Fibroblast of skin of right biceps (primary cell): ENCODE data around the gene EEF1AKMT3.

Experiments
- DNase-seq: peaks from one replicate; pipeline ENCODE4 v3.0.0-alpha.2; 2013

Gene EEF1AKMT3

DNA sequence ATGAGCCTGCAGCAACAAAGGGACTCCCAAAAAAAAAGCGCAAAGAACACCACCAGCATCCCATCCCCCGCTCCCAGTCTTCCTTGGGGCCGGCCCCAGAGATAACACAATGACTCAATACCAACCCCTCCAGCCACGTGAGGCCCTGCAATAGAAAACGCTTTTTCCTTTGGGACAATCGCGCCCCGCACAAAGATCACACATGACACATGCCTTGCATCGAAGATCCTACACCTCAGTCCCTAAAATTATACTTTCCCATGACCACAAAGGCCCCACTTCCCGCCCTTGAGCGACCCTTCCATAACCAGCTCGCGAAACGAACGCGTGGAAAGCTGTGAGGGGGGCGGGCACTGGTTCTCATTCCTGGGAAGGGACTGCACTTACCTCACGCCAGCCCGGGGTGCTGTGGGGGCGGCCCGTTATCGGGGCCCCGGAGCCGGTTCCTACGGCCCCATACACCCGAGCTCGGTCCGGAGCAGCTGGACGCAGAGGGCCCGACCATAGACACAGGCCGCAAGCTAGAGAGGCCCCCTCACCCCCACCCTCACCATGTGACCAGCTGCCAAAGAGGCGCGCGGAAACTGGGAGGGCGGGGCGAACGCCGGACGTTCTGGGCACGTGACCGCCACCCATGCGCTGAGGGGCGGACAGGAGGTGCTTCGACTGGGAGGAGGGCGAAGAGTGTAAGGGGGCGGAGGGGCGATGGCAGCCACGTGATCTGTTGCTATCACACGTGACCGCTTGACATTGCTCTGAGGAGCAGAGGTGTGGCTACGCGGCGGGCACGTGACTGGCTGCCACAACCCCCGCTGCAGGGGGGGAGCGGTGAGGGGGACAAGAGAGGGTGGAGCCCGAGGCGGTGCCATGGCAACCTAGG lies 20.4 kb upstream of the EEF1AKMT3 start, which contains the start of gene CDK4:
Gene CDK4 (minus strand): TSS at position 523 of the 880 bp plus-strand sequence. CDS start 593 bp downstream, outside the sequence.
- peak; percentile 100 for DNase-seq

GRCh38 chr12:57752668-57753000 lies 19.8 kb upstream of the EEF1AKMT3 start:
- DNase-seq = no peak

DNA sequence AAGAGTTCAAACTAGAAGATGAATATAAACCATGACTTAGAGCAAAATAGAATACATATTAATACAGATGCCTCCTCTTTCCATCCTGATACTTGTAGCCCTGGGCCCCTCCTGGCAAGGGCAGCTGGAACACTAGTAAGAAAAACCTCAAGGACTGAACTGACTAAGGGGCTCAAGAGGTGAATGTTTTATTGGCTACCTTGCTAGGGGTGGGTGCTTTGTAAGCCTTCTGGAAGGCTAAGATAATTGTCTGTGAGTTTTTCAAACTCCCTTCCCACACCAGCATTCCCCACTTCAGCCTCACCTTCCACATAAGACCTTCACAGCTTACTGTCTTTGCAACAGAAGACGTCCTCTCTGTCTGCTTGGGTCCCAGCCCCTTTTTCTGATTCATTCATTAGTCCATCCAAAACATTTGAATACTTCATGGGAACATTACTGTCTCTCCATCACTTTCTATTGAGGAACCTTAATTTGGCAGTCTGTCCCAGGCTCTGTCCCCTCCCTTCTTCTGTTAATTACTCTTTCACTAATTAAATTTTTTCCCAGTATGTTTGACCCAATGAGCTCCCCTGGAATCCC lies 18.6 kb upstream of the EEF1AKMT3 start:
- DNase-seq = no peak

GRCh38 chr12:57754411-57755193 lies 17.8 kb upstream of the EEF1AKMT3 start, which contains the start of gene MARCHF9:
TSS of gene MARCHF9 (plus strand) at chr12:57755103. CDS start at chr12:57755529, 426 bp downstream.
- DNase-seq = no peak

DNA sequence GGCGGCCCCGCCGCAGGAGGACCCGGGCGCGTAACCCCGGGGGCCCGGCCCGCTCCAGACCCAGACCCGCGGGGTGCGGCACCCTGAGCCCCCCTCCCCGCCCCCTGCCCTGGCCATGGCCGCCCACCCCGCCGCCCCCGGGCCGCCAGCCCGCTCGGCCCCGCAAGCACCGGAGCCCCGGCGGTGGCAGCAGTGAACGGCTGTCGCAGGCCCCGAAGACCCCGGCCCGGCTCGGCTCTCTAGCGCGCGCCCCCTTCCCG lies 17.3 kb upstream of the EEF1AKMT3 start:
- DNase-seq = no peak

DNA sequence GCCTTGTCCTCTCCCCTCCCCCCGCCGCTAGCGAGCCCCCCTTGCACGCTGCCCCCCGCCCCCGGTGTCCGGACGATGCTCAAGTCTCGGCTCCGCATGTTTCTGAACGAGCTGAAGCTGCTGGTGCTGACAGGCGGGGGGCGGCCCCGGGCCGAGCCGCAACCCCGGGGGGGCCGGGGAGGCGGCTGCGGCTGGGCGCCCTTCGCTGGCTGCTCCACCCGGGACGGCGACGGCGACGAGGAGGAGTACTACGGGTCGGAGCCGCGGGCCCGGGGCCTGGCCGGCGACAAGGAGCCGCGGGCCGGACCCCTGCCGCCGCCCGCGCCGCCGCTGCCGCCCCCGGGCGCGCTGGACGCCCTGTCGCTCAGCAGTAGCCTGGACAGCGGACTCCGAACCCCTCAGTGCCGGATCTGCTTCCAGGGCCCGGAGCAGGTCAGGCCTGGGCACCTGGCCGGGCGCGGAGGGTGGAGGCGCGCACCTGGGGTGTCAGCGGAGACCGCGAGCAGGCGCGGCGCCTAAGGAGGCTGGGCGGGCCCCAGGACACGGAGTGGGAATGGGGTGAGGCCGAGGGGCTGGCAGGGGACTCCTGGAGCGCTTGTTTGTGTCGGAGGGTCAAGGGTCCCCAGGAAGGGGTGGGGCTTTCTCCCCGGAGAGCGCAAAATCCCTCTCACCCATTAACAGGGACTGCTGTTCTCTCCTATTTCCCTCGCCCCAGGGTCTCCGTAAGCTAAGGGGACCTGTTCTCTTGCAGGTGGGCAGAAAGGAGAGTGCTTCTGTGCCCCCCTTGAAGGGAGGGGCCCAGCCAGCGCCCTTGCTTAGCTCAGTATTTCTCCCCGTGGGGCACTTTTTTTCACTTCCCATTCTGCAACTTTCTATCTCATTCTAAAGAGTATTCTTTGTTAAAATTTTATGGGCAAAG lies 16.7 kb upstream of the EEF1AKMT3 start:
- no peak for DNase-seq

- peak; percentile 38 for DNase-seq
These were observed 15.7 kb upstream of the EEF1AKMT3 start for GRCh38 chr12:57756406-57757341.

- DNase-seq = no peak
These were observed 14.6 kb upstream of the EEF1AKMT3 start for GRCh38 chr12:57757771-57758170.

GRCh38 chr12:57758552-57759359 lies 13.7 kb upstream of the EEF1AKMT3 start:
- no peak for DNase-seq

DNA sequence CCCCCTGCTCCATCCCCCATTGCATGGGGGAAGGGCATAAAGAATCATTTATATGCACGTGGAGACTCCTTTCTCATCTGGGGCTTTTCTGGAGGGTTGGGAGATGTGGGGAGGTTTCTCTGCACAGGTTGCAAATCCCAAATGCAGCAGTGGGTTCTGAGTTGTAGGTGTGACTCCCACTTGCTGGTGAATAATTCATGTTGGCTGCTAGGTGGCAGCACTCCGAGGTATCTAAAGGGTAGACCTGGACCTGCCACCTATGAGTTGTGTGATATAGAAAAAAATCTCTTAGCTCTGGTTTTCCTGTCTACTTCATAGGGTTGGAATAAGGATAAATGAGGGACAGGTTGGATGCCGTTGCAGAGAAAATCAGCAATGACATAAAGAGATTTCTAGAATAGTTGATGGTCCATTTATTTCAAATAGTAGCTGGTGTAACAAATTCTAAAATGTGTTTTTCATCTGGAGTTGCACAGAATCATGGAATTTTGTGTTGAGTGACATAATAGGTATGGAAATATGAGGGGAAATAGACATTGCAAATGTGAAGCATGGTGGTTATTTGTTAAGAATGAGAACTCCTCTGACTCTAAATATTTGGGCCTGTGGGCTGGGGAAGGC lies 12.9 kb upstream of the EEF1AKMT3 start:
- DNase-seq = no peak

GRCh38 chr12:57760347-57760982 lies 11.9 kb upstream of the EEF1AKMT3 start:
- no peak for DNase-seq

DNA sequence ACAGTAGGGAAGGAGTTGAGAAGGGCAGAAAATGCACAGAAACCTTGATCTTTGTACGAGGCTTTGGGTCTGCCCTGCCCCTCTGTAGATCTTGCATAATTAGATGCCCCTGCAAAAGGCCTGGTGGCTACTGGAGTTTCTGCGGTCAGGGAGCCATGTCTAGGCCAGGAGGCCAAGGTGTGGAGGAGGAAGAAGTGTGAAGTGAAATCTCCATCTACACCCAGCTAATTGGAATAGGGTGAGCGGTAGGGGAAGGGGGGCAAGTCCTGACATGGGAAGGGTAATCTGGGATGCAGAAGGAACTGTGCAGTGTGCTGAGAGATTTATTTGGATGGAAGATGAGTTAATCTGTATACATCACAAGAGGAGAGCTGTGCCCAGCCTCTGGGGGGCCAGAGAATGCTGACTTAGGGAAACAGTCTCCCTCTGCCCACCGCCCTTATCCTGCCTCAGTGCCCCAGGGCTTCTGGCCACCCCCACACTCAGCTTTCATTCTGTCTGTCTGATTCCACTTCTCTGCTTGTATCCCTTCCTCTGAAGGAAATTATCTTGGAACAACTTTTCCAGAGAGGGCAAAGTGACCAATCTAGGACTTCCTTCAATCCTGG lies 10.9 kb upstream of the EEF1AKMT3 start:
- DNase-seq = no peak

DNA sequence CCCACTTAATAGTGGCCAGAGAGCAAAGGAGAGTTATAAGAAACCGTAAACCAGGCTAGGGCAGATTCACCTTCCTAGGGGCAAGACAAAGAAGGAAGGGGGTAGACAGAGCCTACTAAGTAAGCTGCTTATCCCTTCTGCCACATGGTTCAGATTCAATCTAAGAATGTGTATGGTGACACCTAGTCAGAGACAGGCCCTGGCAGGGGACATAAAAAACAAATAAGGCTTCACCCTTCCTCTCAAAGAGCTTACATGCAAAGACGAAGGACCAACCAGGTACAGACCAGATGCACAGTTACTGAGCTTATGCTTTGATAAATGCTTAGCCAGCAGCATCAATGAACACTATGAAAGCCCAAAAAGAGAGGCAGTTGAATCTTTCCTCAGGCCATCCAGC lies 10.0 kb upstream of the EEF1AKMT3 start:
- no peak for DNase-seq

DNA sequence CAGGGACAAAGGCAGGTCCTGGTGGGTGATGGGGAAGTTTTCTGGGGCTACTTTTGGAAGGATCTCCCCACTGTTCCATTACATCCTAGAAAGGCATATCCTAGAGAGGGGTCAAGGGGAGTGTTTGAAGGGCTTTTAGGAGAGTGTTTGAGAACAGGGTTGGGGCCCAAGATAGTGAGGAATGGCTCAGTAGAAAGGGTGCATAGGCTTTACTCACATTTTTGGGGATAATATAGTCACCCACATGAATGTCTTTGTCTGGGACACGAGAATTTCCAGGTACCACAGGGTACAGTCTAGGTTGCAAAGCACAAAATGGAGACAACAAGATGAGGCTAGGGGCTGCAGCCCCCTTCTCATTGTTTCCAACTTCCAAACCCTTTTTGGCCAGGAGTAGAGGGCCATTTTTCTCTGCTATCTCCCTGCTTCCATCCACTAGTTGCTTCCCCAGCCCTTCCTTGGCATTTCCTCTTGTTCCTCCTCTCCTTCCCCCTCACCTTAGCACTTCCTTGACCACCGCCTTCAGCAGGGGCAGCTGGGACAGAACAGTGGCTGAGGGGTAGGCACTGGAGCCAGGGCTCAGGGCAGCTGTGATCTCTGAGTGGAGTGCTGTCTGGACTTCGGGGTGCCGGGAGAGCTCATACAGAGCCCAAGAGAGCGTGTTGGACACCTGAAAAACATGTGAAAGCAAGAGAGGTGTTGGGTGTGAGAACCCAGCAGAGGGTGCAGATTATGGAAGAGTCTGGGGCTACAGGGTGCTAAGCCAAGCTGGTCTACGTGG lies 8.3 kb upstream of the EEF1AKMT3 start:
- DNase-seq = no peak

- DNase-seq = no peak
These were observed 7.8 kb upstream of the EEF1AKMT3 start for GRCh38 chr12:57764662-57765002.

DNA sequence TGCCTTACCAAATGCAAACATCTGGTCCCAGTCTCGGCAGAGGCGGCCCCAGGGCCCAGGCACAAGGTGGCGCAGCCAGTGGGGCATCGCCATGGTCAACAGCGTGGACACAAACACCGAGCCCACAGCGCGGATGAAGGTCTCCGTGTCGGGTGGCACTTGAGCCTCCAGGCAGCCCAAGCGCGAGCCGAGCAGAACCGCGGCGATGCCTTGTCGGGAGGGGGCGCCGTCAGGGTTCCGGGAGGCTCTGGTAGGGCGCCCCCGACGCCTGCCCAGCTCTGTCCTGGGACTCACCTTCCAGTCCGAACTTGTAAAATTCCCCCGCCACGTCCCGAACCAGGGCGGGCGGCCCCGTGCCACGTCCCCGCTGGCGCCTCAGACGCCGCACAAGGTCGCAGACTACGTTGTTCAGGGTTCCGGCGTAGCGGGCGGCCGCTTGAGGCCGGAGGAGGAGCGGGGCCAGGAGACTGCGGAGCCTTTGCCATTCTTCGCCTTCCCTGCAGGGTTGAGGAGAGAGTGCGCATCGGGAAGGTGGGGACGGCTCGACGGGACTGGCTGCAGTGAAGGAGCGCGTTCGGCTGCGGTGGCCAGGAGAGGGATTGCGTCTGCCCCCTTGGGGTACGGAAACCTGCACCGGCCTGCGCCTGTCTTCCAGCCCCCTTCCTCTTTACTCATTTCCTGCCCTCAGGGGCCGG lies 7.3 kb upstream of the EEF1AKMT3 start:
- peak; percentile 32 for DNase-seq

DNA sequence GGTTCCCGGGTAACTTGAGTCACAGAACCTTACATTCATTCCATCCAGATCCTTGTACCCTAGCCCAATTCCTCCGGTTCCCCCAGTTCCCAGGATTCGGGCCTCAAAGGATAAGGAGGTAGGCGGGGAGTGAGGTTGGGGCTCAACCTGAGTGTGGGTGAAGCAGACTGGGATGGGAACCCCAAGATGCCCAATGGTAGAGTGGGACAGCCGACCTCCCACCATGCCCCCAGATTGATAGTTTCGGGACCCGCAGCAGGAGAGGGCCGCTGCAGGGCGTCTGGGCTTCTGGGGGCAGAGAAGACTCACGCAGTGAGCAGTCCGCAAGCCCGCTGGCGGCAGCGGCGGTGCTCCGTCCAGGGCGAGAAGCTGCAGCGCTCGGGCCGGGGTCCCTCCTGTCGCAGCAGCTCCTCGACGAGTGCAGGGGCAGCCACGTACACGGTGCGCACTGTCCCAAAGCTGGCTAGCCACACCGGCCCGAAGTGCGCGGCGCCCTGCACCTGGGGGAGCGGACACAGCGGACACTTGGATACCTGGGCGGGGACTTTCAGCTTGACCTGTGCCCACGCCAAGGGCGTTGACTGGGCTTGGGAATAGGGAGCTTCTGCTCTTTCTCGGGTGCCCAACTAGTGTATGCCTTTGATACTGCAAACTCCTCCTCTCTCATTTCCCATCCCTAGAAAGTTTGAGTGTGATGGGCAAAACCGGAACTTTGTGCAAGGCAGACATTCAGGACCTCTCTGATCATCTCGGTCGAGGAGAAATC lies 6.5 kb upstream of the EEF1AKMT3 start:
- DNase-seq = no peak
